SK-N-MC (cell line): Measurements from ENCODE around the gene PLA2G2A.
"Not testable (repeated sequence)": the region's sequence is repeated elsewhere in the genome, so short reads cannot be mapped to it uniquely, and the experiment has no call there.

Experiments
- DNase-seq: peaks from one replicate; pipeline ENCODE4 v3.0.0-alpha.2; 2011; ENCODE audit warnings: low read depth, low spot score
- H3K27ac ChIP-seq: fragments of 200-600 bp; sonication (generic); 2 replicates; pipeline ENCODE4 v1.5.1; 2016; ENCODE audit warnings: mixed run types
- H3K36me3 ChIP-seq: fragments of 200-600 bp; sonication (generic); 2 replicates; pipeline ENCODE4 v1.6.1; 2017; ENCODE audit warnings: antibody characterized with exemption, low read length, mixed read lengths; ENCODE audit not compliant: insufficient read depth
- H3K4me3 ChIP-seq: fragments of 200-600 bp; sonication (generic); 2 replicates; pipeline ENCODE4 v1.5.1; 2016
- H3K9ac ChIP-seq: fragments of 200-600 bp; sonication (generic); 2 replicates; pipeline ENCODE4 v1.8.0; 2017; ENCODE audit warnings: mixed run types, mixed read lengths; ENCODE audit not compliant: insufficient read length
- H3K9me3 ChIP-seq: fragments of 200-600 bp; sonication (generic); 2 replicates; pipeline ENCODE4 v1.6.1; 2017; ENCODE audit warnings: low read depth, mild to moderate bottlenecking, antibody characterized with exemption, low read length, moderate library complexity, mixed read lengths
- EZH2 ChIP-seq: fragments of 200-600 bp; sonication (generic); IDR thresholded peaks from one replicate; pipeline ENCODE4 v1.6.1; 2017; ENCODE audit warnings: antibody characterized with exemption
- FOXP2 ChIP-seq: optimal IDR thresholded peaks from 2 replicates; pipeline ENCODE3; 2011; ENCODE audit warnings: mild to moderate bottlenecking, moderate library complexity; ENCODE audit not compliant: insufficient read depth; ENCODE audit errors: extremely low read length, control extremely low read depth
- POLR2AphosphoS5 ChIP-seq: IDR thresholded peaks from 2 replicates; pipeline ENCODE4 v1.6.1; 2012; ENCODE audit warnings: mild to moderate bottlenecking, low read depth, low read length, borderline replicate concordance

Gene PLA2G2A

GRCh38 chr1:19942088-19942487 is 37.3 kb downstream of the PLA2G2A start:
- H3K27ac ChIP-seq: no peak overlapping the region
- no peak for TF ChIP-seq POLR2AphosphoS5
- no peak for TF ChIP-seq EZH2
- TF ChIP-seq FOXP2: no peak
- no peak for DNase-seq
- no peak overlapping the region for H3K9ac ChIP-seq
- no peaks in the 10 kb centered on the region for H3K9me3 ChIP-seq
- no peaks in the 10 kb centered on the region for H3K36me3 ChIP-seq
- no peak overlapping the region for H3K4me3 ChIP-seq

GRCh38 chr1:19941206-19941568 is 38.2 kb downstream of the PLA2G2A start:
- no peaks in the 10 kb centered on the region for H3K9me3 ChIP-seq
- H3K27ac ChIP-seq: no peak overlapping the region
- no peaks in the 10 kb centered on the region for H3K36me3 ChIP-seq
- no peak for TF ChIP-seq EZH2
- TF ChIP-seq FOXP2: no peak
- TF ChIP-seq POLR2AphosphoS5: no peak
- H3K9ac ChIP-seq: no peak overlapping the region
- H3K4me3 ChIP-seq: no peak overlapping the region
- DNase-seq: no peak

GRCh38 chr1:19940486-19941205 is 38.8 kb downstream of the PLA2G2A start:
- TF ChIP-seq EZH2 (no peak), FOXP2 (no peak), POLR2AphosphoS5 (no peak)
- Histone ChIP-seq H3K36me3 (no peaks in the 10 kb centered on the region), H3K9ac (no peak overlapping the region), H3K27ac (no peak overlapping the region), H3K9me3 (no peaks in the 10 kb centered on the region), H3K4me3 (no peak overlapping the region)
- no peak for DNase-seq

- Histone ChIP-seq H3K36me3 (no peaks in the 10 kb centered on the region), H3K9ac (no peak overlapping the region), H3K9me3 (no peaks in the 10 kb centered on the region), H3K27ac (no peak overlapping the region), H3K4me3 (no peak overlapping the region)
- TF ChIP-seq EZH2 (no peak), FOXP2 (no peak), POLR2AphosphoS5 (no peak)
- DNase-seq: no peak
Measured at GRCh38 chr1:19938472-19938871, 40.9 kb downstream of the PLA2G2A start.

GRCh38 chr1:19936061-19936750 is 43.2 kb downstream of the PLA2G2A start:
- no peaks in the 10 kb centered on the region for H3K36me3 ChIP-seq
- no peaks in the 10 kb centered on the region for H3K9me3 ChIP-seq
- TF ChIP-seq FOXP2 (no peak), EZH2 (no peak), POLR2AphosphoS5 (no peak)
- H3K9ac ChIP-seq: no peak overlapping the region
- DNase-seq: no peak
- H3K4me3 ChIP-seq: no peak overlapping the region
- H3K27ac ChIP-seq: no peak overlapping the region

- no peaks in the 10 kb centered on the region for H3K9me3 ChIP-seq
- no peak for DNase-seq
- TF ChIP-seq FOXP2: no peak
- no peak for TF ChIP-seq POLR2AphosphoS5
- no peak for TF ChIP-seq EZH2
- no peak overlapping the region for H3K9ac ChIP-seq
- no peak overlapping the region for H3K4me3 ChIP-seq
- H3K36me3 ChIP-seq: no peaks in the 10 kb centered on the region
- H3K27ac ChIP-seq: no peak overlapping the region
Measured at GRCh38 chr1:19934336-19934735, 45.1 kb downstream of the PLA2G2A start.

GRCh38 chr1:19932866-19933265 is 46.6 kb downstream of the PLA2G2A start:
- no peak for DNase-seq
- TF ChIP-seq EZH2 (no peak), FOXP2 (no peak), POLR2AphosphoS5 (no peak)
- H3K36me3 ChIP-seq: no peaks in the 10 kb centered on the region
- no peak overlapping the region for H3K4me3 ChIP-seq
- H3K9me3 ChIP-seq: no peaks in the 10 kb centered on the region
- no peak overlapping the region for H3K27ac ChIP-seq
- H3K9ac ChIP-seq: no peak overlapping the region

GRCh38 chr1:19927130-19927421 is 52.3 kb downstream of the PLA2G2A start:
- not testable (repeated sequence) for H3K27ac ChIP-seq, H3K9me3 ChIP-seq, H3K9ac ChIP-seq, H3K4me3 ChIP-seq, DNase-seq, H3K36me3 ChIP-seq

GRCh38 chr1:19926296-19927129 is 52.9 kb downstream of the PLA2G2A start:
- no peak overlapping the region for H3K9ac ChIP-seq
- DNase-seq: no peak
- H3K4me3 ChIP-seq: no peak overlapping the region
- no peaks in the 10 kb centered on the region for H3K9me3 ChIP-seq
- TF ChIP-seq FOXP2 (no peak), POLR2AphosphoS5 (no peak), EZH2 (no peak)
- no peaks in the 10 kb centered on the region for H3K36me3 ChIP-seq
- no peak overlapping the region for H3K27ac ChIP-seq
